22Rv1 (cell line): ENCODE measurements around the gene PCSK2.

Experiments
- CTCF ChIP-seq: fragments of 450-650 bp; IDR thresholded peaks from 2 replicates; pipeline ENCODE4 v1.5.1; 2017; ENCODE audit warnings: mild to moderate bottlenecking
- ZFX ChIP-seq: fragments of 450-650 bp; IDR thresholded peaks from 2 replicates; pipeline ENCODE4 v1.6.1; 2017; ENCODE audit warnings: antibody characterized with exemption, borderline replicate concordance

GRCh38 chr20:17287503-17287902 is 60.7 kb downstream of the PCSK2 start:
- TF ChIP-seq CTCF = peak; percentile 44
- no peak for TF ChIP-seq ZFX
